ENCODE data around the gene DACH1. TPM values are rescaled to one million over a fixed set of nuclear protein-coding genes. Genes with fewer than 3 reads are reported as not detected.

DACH1 gene
- total and polyA plus RNA-seq, 2 of the 8 experiments (the other 6 are each of a cell fraction or from before 2014, with no cell fraction given), result 0.12 to 0.67 TPM

GRCh38 chr13:71773531-71773930 lies 93.5 kb downstream of the DACH1 start (continued):
- TF ChIP-seq CHD7 (IDR thresholded peaks at IDR 0.05; ENCODE audit: insufficient replicate concordance, low read length) (no peak), JUND (IDR thresholded peaks at IDR 0.05; ENCODE audit: low read length) (no peak), RBBP5 (IDR thresholded peaks at IDR 0.05; ENCODE audit: borderline replicate concordance, low read depth, low read length) (no peak), TAF7 (optimal IDR thresholded peaks at IDR 0.05; ENCODE audit: borderline replicate concordance, low read depth, low read length) (no peak), MAFK (IDR thresholded peaks at IDR 0.05; ENCODE audit: low read depth, low read length) (no peak)

Measured in H1 (cell line).